Esophagus muscularis mucosa (tissue), 4 donors: ENCODE measurements around the gene ITPA. TPM values are rescaled to one million over a fixed set of nuclear protein-coding genes. Genes with fewer than 3 reads are reported as not detected.

Experiments
- DNase-seq: peaks from one replicate; pipeline ENCODE4 v3.0.0-alpha.2; 2017; ENCODE audit errors: extremely low spot score
- H3K27ac ChIP-seq, 4 donors: fragments of 200-600 bp; sonication (generic); replicated peaks in 1 of 4; 1 replicate in 3 of 4; 2 replicates in 1 of 4; pipeline ENCODE4 v1.5.1; 2016 to 2019; ENCODE audit warnings: mild to moderate bottlenecking in 1 of 4
- H3K27me3 ChIP-seq, 4 donors: fragments of 200-600 bp; sonication (generic); one replicate each; pipeline versions ENCODE4 v1.5.1 to v1.6.0; 2016 to 2019
- H3K36me3 ChIP-seq, 4 donors: fragments of 200-600 bp; sonication (generic); one replicate each; pipeline ENCODE4 v1.5.1; 2016 to 2019
- H3K4me1 ChIP-seq, 4 donors: fragments of 200-600 bp; sonication (generic); one replicate each; pipeline ENCODE4 v1.5.1; 2016 to 2019
- H3K4me3 ChIP-seq, 4 donors: fragments of 200-600 bp; sonication (generic); 1 replicate in 2 of 4; 2 replicates in 2 of 4; pipeline ENCODE4 v1.5.1; 2016 to 2019; ENCODE audit warnings: mild to moderate bottlenecking in 4 of 4, moderate library complexity in 1 of 4
- H3K9me3 ChIP-seq, 4 donors: fragments of 200-600 bp; sonication (generic); 1 replicate in 3 of 4; 2 replicates in 1 of 4; pipeline ENCODE4 v1.5.1; 2016 to 2019
- EP300 ChIP-seq: sonication (generic); formaldehyde crosslinking; IDR thresholded peaks from one replicate; pipeline ENCODE4 v1.6.1; 2017; ENCODE audit warnings: antibody characterized with exemption
- POLR2A ChIP-seq: fragments of 450-650 bp; IDR thresholded peaks from one replicate; pipeline ENCODE4 v1.6.1; 2017; ENCODE audit warnings: antibody characterized with exemption, moderate library complexity, mild to moderate bottlenecking, low read depth
- POLR2AphosphoS5 ChIP-seq, 2 donors: sonication (generic); formaldehyde crosslinking; IDR thresholded peaks; one replicate each; pipeline ENCODE4 v1.6.1; 2017; ENCODE audit warnings: antibody characterized with exemption in 2 of 2
- WGBS: methylation state at CpG from one replicate; pipeline ENCODE4 v1.1.5; 2018; 5-methylcytosine and 5-hydroxymethylcytosine counted together
- intact Hi-C: fragments of 100-400 bp; cut with DNase I; formaldehyde crosslinking; loops from one replicate; pipeline ENCODE4 v1.15.1; 2023
- total RNA-seq, 4 donors: library from RNA; depleted of rRNA; stranded (reverse); fragments of >200 nt; gene quantifications; one replicate each; pipeline versions ENCODE4 v1.1.0 to v1.2.1, GENCODE V29; 2016
- TF ChIP-seq, protein P1 (sequence below), 3 experiments: fragments of 200-600 bp in 2 of 3; fragments of 450-650 bp in 1 of 3; sonication (generic) in 2 of 3; IDR thresholded peaks; one replicate each; pipeline ENCODE4 v1.5.1; 2017 to 2019; ENCODE audit warnings: antibody characterized with exemption in 3 of 3, mild to moderate bottlenecking in 2 of 3, moderate library complexity in 1 of 3

Gene ITPA
- total RNA-seq, 4 donors from 2014 or later = 18.7 to 30.0 (median 27.8) TPM

DNA sequence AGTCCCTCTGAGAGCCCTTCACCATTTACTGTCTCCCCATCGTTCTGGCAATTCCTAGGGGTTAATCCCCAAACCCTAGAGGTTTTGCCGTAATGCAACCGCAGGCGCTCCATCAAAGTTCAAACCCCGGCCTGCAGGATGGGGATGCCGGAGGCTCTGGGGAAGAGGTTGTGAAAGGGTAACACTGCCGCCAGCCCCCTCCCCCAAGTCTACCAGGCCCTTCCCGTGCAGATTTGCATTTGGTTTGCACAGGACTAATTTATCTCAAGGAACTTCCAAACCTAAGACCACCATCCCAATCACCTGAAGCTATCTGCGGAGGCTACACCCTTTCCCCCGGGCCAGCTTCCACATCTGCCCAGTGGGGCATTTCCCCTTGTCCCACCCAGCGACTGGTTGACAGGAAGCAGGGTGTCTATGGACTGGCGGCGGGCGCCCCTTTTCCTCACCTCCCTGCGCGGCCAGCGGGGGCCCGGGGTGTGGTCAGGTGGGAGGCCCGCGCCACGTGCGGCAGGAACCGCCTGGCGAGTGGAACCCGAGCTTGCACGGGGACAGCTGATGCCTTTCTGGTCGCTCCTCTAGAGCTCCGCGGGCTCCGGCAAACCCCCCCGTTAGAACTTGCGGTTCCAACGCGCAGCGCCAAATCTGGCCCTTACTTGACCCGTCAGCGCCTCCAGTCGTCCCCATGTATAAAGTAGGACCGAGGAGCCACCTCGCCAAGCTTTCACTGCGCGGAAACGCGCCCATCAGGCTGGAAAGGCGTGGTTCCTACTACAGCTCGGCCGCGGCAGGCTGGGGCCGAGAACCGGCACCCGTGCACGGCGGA lies 39.1 kb downstream of the ITPA start:
- Histone ChIP-seq H3K4me1 (peaks cover 13 to 28% (median 19%) of the 10 kb centered on the region in 4 donors), H3K27ac (no peak overlapping the region), H3K9me3 (no peaks in the 10 kb centered on the region), H3K36me3 (peaks cover 3 to 36% (median 32%) of the 10 kb centered on the region in 4 donors), H3K4me3 (peak overlapping the region; percentile 5 to 42 (median 18)), H3K27me3 (peaks cover 0 to 29% (median 0%) of the 10 kb centered on the region in 4 donors)
- intact Hi-C loops = no loop called here
- TF ChIP-seq, protein P1, sequence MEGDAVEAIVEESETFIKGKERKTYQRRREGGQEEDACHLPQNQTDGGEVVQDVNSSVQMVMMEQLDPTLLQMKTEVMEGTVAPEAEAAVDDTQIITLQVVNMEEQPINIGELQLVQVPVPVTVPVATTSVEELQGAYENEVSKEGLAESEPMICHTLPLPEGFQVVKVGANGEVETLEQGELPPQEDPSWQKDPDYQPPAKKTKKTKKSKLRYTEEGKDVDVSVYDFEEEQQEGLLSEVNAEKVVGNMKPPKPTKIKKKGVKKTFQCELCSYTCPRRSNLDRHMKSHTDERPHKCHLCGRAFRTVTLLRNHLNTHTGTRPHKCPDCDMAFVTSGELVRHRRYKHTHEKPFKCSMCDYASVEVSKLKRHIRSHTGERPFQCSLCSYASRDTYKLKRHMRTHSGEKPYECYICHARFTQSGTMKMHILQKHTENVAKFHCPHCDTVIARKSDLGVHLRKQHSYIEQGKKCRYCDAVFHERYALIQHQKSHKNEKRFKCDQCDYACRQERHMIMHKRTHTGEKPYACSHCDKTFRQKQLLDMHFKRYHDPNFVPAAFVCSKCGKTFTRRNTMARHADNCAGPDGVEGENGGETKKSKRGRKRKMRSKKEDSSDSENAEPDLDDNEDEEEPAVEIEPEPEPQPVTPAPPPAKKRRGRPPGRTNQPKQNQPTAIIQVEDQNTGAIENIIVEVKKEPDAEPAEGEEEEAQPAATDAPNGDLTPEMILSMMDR (IDR thresholded peaks at IDR 0.05) = no peak
- no peak for TF ChIP-seq EP300
- no peak for TF ChIP-seq POLR2A
- TF ChIP-seq POLR2AphosphoS5 (IDR thresholded peaks at IDR 0.05) = peak in 1 of 2 donors; percentile 15
- DNase-seq = no peak
- WGBS = 28% methylated on average over 20 of the region's 53 CpGs

DNA sequence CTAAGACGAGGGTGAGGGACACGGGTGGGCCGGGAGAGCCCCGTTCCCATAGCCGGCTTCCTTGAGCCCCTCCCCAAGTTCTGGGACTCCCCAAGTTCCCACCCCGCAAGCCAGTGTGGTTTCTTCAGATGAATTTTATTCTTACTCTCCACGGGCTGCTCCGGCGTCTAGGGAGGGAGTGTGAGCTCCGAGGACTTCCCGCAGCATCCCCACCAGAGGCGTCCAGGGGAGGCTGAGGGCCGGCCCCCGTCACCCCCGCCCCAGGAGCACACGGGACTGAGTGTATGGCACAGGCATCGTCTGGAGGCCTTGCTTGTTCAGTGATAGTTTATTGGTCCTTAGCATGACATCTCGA lies 39.7 kb downstream of the ITPA start:
- peaks cover 0 to 23% (median 0%) of the 10 kb centered on the region in 4 donors for H3K27me3 ChIP-seq
- WGBS = 46% methylated on average over 12 of the region's 18 CpGs
- H3K36me3 ChIP-seq = peaks cover 5 to 42% (median 38%) of the 10 kb centered on the region in 4 donors
- H3K9me3 ChIP-seq = no peaks in the 10 kb centered on the region
- TF ChIP-seq, protein P1 (IDR thresholded peaks at IDR 0.05) = no peak
- TF ChIP-seq EP300 = no peak
- no peak for TF ChIP-seq POLR2A
- TF ChIP-seq POLR2AphosphoS5 (IDR thresholded peaks at IDR 0.05) = no peak
- DNase-seq = no peak
- peaks cover 13 to 28% (median 19%) of the 10 kb centered on the region in 4 donors for H3K4me1 ChIP-seq
- H3K27ac ChIP-seq = no peak overlapping the region
- intact Hi-C loops = no loop called here
- peak overlapping the region; percentile 5 to 42 (median 18) for H3K4me3 ChIP-seq

GRCh38 chr20:3250091-3250504 lies 40.8 kb downstream of the ITPA start:
- TF ChIP-seq, protein P1 (IDR thresholded peaks at IDR 0.05) = no peak
- TF ChIP-seq POLR2A = no peak
- no peak for TF ChIP-seq EP300
- TF ChIP-seq POLR2AphosphoS5 (IDR thresholded peaks at IDR 0.05) = no peak
- no peak overlapping the region for H3K4me3 ChIP-seq
- H3K9me3 ChIP-seq = no peaks in the 10 kb centered on the region
- peaks cover 15 to 53% (median 50%) of the 10 kb centered on the region in 4 donors for H3K36me3 ChIP-seq
- no peak for DNase-seq
- H3K27me3 ChIP-seq = peaks cover 0 to 12% (median 0%) of the 10 kb centered on the region in 4 donors
- intact Hi-C loops = no loop called here
- 77% methylated on average over 10 of the region's 10 CpGs for WGBS
- no peak overlapping the region for H3K27ac ChIP-seq
- peaks cover 13 to 28% (median 19%) of the 10 kb centered on the region in 4 donors for H3K4me1 ChIP-seq

DNA sequence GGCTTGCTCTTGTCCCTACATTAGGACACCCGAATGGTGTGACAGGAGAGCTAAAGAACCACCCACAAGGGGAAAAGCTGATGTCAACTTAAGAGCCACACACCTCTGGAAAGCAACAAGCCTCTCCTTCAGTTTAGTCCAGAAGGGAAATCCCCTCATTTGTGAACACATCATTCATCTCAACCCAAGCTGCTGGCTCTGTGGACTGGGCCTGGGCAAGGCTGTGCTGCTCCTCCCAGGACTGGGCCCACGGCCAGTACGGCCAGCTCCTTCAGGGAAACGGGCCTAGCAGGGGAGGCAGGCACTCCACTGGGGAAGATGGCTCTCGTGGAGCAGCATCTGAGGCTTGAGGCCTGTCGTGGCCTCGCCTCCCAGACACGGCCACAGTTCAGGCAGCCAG lies 42.5 kb downstream of the ITPA start:
- peaks cover 32 to 70% (median 67%) of the 10 kb centered on the region in 4 donors for H3K36me3 ChIP-seq
- intact Hi-C loops = no loop called here
- no peak for TF ChIP-seq EP300
- TF ChIP-seq, protein P1 (IDR thresholded peaks at IDR 0.05) = no peak
- no peak for TF ChIP-seq POLR2A
- no peak for TF ChIP-seq POLR2AphosphoS5 (IDR thresholded peaks at IDR 0.05)
- no peak overlapping the region for H3K27ac ChIP-seq
- peaks cover 0 to 12% (median 0%) of the 10 kb centered on the region in 4 donors for H3K27me3 ChIP-seq
- no peaks in the 10 kb centered on the region for H3K9me3 ChIP-seq
- peaks cover 13 to 28% (median 19%) of the 10 kb centered on the region in 4 donors for H3K4me1 ChIP-seq
- WGBS = 48% methylated on average over 8 of the region's 8 CpGs
- H3K4me3 ChIP-seq = no peak overlapping the region
- DNase-seq = no peak
